HG03469 (cell line): ENCODE results near the gene BMERB1.
"Not testable (repeated sequence)": the region's sequence is repeated elsewhere in the genome, so short reads cannot be mapped to it uniquely, and the experiment has no call there.

Experiments
- ATAC-seq: cut with Tn5 transposase; IDR thresholded peaks from one replicate; pipeline ENCODE4 v1.9.1; 2021; ENCODE audit warnings: mild to moderate bottlenecking, moderate library complexity, moderate number of reproducible peaks; ENCODE audit not compliant: unreplicated experiment

Gene BMERB1

DNA sequence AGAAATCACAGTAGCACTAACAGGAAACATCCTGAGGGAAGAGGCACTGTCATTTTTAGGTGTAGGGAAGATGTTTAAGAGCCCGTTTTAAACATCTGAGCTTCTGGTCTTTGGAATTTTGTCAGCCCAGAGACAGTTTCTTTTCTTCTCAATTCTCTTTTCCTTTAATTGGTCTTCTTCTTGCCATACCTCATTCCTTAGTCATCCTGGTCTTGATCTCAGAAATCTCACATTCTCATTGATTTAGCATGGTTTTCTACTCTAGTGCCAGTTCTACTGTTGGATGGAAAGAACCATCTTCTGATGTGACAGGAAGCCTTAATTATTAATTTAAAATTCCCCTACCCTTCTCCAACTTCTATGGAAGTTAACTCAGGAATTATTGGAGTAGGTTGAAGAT lies 25.4 kb downstream of the BMERB1 start:
- no peak for ATAC-seq

DNA sequence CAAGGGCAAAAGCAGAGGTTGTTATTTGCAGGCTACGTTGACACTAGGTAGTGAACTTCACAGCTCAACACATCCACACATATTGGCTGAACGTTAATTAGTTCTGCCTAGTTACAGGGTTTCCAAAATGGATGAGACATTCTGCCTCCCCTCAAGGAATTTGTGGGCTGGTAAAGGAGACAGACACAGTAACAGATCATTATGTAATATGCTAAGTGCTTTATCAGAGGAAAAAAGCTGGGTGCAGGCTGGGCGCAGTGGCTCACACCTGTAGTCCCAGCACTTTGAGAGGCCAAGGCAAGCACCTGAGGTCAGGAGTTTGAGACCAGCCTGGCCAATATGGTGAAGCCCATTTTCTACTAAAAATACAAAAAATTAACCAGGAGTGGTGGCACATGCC lies 26.2 kb downstream of the BMERB1 start:
- no peak for ATAC-seq

DNA sequence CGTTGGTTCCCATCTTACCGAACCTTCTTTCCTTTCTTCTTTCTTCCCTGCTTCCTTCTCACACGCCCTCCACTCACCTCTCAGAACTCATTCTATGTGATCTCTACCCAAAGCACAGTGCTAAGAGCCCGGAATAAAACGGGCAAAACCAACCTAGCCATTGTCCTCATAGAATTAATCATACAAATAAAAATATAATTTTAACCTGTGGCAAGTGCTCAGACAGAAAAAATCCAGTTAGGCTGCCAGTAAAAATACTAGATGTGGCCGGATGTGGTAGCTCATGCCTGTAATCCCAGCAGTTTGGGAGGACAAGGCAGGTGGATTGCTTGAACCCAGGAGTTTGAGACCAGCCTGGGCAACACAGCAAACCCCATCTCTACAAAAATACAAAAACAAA lies 27.0 kb downstream of the BMERB1 start:
- ATAC-seq: no peak

GRCh38 chr16:15464401-15465186 lies 30.2 kb downstream of the BMERB1 start:
- ATAC-seq: no peak

GRCh38 chr16:15466131-15466530 lies 31.7 kb downstream of the BMERB1 start:
- no peak for ATAC-seq

DNA sequence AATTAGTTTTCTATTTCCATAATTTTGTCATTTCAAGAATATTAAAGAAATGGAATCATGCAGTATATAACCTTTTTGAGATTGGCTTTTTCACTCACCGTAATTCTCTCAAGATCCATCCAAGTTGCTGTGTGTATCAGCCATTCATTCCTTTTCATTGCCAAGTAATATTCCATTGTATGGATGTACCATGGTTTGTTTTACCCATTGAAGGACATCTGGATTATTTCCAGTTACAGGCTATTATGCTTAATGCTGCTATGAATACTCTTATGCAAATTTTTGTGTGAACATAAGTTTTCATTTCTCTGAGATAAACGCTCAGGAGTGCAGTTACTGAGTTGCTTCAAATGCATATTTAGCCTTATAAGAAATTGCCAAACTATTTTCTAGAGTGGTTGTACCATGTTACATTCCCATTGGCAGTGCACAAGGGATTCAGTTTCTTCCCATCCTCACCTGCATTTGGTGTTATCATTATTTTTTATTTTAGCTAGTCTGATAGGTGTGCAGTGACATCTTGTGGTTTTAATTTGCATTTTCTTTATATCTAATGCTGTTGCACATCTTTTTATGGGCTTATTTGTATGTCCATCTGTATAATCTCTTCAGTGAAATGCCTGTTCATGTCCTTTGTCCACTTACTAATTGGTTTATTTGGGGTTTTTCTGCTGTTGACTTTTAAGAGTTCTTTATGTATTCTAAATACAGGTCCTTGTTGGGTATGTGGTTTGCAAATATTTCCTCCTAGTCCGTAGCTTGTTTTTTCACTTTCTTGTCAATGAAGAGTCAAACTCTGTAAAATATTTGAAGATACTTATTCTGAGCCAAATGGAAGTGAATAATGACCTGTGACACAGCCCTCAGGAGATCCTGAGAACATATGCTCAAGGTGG lies 32.7 kb downstream of the BMERB1 start:
- no peak for ATAC-seq

- ATAC-seq: not testable (repeated sequence)
Observed at GRCh38 chr16:15476971-15477370, 42.6 kb downstream of the BMERB1 start.

GRCh38 chr16:15477802-15478201 lies 43.4 kb downstream of the BMERB1 start:
- ATAC-seq: no peak

- no peak for ATAC-seq
Observed at GRCh38 chr16:15482068-15482747, 47.8 kb downstream of the BMERB1 start.

DNA sequence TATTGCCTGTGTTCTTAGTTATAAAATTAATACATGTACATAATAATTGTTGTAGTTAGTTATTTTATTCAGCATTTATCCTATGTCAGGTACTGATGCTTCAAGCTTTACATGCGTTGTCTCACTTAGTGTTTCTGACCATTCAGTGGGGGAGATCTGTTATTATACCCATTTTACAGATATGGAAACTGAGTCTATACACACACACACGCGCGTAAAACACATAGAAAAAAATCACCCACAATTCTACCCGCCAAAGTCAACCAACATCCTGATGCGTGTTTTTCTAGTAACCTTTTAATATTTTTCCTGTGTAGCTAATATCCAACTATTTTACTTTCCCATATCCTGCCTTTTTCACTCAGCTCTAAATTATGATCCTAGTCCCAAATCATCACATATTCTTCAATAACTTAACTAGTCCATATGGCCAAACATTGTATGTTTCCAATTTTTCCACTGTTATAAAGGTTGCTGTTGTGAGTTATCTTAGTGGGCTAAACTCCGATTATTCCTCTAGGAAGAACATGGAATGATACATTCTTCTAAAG lies 48.4 kb downstream of the BMERB1 start:
- no peak for ATAC-seq

DNA sequence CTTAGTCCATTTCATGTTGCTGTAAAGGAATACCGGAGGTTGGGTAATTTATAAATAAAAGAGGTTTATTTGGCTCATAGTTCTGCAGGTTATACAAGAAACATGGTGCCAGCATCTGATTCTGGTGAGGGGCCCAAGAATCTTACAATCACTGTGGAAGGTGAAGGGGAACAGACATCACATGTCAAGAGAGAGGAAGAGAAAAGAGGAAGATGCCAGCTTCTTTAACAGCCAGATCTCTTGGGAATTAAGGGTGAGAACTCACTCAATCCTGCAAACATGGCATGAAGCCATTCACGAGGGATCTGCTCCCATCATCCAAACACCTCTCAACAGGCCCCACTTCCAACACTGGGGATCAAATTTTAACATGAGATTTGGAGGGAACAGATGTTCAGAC lies 49.5 kb downstream of the BMERB1 start:
- ATAC-seq: no peak

- ATAC-seq: no peak
Observed at GRCh38 chr16:15484662-15485061, 50.3 kb downstream of the BMERB1 start.

GRCh38 chr16:15485175-15485574 lies 50.8 kb downstream of the BMERB1 start:
- no peak for ATAC-seq

DNA sequence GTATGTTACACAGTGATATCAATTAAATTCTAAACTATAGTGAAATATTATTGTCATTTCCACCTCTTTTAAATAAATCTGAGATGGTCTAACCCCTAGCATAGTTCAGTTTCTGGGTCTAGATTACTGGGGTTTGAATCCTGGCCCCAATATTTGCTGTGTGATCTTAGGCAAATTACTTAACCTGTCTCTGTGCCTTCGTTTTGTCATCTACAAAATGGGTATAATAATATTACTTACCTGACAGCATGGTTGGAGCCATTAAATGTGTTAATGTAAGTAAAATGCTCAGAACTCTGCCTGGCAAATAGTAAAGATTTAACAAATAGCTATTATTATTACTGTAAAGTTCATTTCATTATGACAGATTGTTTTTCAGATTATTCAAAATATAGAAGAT lies 52.3 kb downstream of the BMERB1 start:
- no peak for ATAC-seq

DNA sequence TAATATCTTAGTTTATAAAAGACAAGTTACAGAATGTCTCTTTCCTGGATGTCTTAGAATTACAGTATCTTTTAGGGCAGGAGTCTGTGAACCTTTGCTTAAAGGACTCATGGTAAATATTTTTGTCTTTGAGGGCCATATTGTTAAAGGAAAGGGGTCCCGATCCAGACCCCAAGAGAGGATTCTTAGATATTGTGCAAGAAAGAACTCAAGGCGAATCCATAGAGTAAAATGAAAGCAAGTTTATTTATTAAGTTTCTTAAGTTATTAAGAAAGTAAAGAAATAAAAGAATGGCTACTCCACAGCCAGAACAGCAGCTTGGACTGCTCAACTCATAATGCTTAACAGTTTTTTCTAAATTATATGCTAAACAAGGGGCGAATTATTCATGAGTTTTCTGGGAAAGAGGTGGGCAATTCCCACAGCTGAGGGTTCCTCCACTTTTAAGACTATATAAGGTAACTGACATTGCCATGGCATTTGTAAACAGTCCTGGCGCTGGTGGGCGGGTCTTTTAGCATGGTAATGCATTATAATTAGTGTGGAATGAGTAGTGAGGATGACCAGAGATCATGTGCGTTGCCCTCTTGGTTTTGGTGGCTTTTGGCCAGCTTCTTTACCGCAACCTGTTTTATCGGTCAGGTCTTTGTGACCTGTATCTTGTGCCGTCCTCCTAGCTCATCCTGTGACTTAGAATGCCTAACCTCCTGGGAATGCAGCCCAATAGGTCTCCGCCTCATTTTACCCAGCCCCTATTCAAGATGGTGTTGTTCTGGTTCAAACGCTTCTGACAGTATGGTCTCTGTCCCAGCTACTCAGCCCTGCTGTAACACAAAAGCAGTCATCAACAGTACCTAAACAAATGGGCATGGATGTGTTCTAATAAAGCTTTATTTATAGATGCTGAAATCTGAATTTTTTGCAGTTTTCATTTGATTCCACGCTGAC lies 53.2 kb downstream of the BMERB1 start:
- ATAC-seq: no peak

- ATAC-seq: no peak
Observed at GRCh38 chr16:15489016-15489415, 54.6 kb downstream of the BMERB1 start.

DNA sequence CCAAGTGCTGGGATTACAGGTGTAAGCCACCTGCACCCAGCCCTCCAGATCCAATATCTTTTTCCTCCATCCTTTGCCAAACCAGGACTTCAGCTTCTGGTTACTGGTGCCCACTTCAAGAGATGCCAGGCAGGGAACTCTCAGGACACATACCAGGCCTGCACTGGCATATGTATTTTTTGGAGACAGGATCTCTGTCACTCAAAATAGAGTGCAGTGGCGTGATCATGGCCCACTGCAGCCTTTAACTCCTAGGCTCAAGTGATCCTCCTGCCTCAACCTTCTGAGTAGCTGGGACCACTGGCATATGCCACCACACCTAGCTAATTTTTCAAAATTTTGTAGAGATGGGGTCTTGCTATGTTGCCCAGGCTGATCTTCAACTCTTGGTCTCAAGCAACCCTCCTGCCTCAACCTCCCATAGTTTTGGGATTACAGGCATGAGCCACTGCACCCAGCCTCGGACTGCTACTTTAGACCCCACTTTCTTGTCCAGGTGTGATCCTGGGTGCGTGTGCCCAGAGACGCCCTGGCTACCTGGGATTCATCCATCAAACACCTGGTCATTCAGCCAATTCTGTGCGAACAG lies 55.8 kb downstream of the BMERB1 start:
- no peak for ATAC-seq

DNA sequence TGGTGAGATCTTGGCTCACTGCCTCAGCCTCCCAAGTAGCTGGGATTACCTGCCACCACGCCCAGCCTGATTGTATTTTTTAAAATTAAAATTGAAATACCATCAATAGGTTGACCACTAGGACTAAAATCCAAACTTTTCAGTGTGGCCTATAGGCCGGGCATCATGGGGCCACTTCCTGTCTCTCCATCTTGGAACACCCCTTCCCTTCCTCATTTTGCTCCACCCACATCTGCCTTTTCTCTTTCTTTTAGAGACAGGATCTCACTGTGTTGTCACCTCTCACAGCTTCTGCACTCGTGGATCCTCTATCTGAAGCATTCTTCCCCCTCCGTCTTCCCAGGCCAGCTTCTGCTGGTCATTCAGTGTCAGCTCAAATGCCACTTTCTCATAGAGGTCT lies 57.0 kb downstream of the BMERB1 start:
- ATAC-seq: no peak

GRCh38 chr16:15492091-15492740 lies 57.8 kb downstream of the BMERB1 start:
- no peak for ATAC-seq
